ENCODE data around the gene NOC3L. TPM values are rescaled to one million over a fixed set of nuclear protein-coding genes. Genes with fewer than 3 reads are reported as not detected.
A peak's percentile ranks its signal among the peaks of the same experiment; 100 is the strongest.
"Not testable (repeated sequence)": the region's sequence is repeated elsewhere in the genome, so short reads cannot be mapped to it uniquely, and the experiment has no call there.

NOC3L gene
- polyA plus RNA-seq (ENCODE audit: insufficient read length in 4 of 4) = 10 to 100 TPM; 21.9 to 29.7 (median 22.2) TPM

- peak; percentile 83 to 95 (median 86) for DNase-seq (ENCODE audit: low read depth in 4 of 4, low spot score in 2 of 4)
Measured at GRCh38 chr10:94362360-94363250, at the start of gene NOC3L. Gene NOC3L, minus strand, starts transcription at chr10:94362939. Its CDS starts 101 bp downstream, at chr10:94362838.

GRCh38 chr10:94412449-94412848, 49.7 kb upstream of the NOC3L start:
- DNase-seq (ENCODE audit: low read depth in 4 of 4, low spot score in 2 of 4) = peak in 2 of 4 donors; percentile 34 to 41

GRCh38 chr10:94411304-94411703, 48.6 kb upstream of the NOC3L start:
- DNase-seq (ENCODE audit: low read depth in 4 of 4, low spot score in 2 of 4) = no peak

GRCh38 chr10:94409021-94409657, 46.4 kb upstream of the NOC3L start:
- DNase-seq (ENCODE audit: low read depth in 4 of 4, low spot score in 2 of 4) = no peak

- no peak for DNase-seq (ENCODE audit: low read depth in 4 of 4, low spot score in 2 of 4)
Measured at GRCh38 chr10:94407668-94408067, 44.9 kb upstream of the NOC3L start.

- DNase-seq (ENCODE audit: low read depth in 4 of 4, low spot score in 2 of 4) = no peak
Measured at GRCh38 chr10:94405406-94405805, 42.7 kb upstream of the NOC3L start.

- DNase-seq (ENCODE audit: low read depth in 4 of 4, low spot score in 2 of 4) = peak in 3 of 4 donors; percentile 51 to 64 (median 55)
Measured at GRCh38 chr10:94403380-94404213, 40.9 kb upstream of the NOC3L start.

GRCh38 chr10:94402843-94403379, 40.2 kb upstream of the NOC3L start:
- peak in 1 of 4 donors; percentile 40 for DNase-seq (ENCODE audit: low read depth in 4 of 4, low spot score in 2 of 4)

GRCh38 chr10:94402204-94402842, 39.6 kb upstream of the NOC3L start, which contains the start of gene TBC1D12:
Gene TBC1D12, plus strand, starts transcription at chr10:94402541. Its CDS starts 73 bp downstream, at chr10:94402614.
- DNase-seq (ENCODE audit: low read depth in 4 of 4, low spot score in 2 of 4) = peak; percentile 80 to 93 (median 87)

GRCh38 chr10:94398762-94399161, 36.0 kb upstream of the NOC3L start:
- no peak for DNase-seq (ENCODE audit: low read depth in 4 of 4, low spot score in 2 of 4)

- no peak for DNase-seq (ENCODE audit: low read depth in 4 of 4, low spot score in 2 of 4)
Measured at GRCh38 chr10:94397549-94398370, 35.0 kb upstream of the NOC3L start.

GRCh38 chr10:94392117-94392516, 29.4 kb upstream of the NOC3L start:
- DNase-seq (ENCODE audit: low read depth in 4 of 4, low spot score in 2 of 4) = not testable (repeated sequence)

GRCh38 chr10:94385733-94386132, 23.0 kb upstream of the NOC3L start:
- DNase-seq (ENCODE audit: low read depth in 4 of 4, low spot score in 2 of 4) = not testable (repeated sequence)

- DNase-seq (ENCODE audit: low read depth in 4 of 4, low spot score in 2 of 4) = no peak
Measured at GRCh38 chr10:94383530-94383929, 20.8 kb upstream of the NOC3L start.

- no peak for DNase-seq (ENCODE audit: low read depth in 4 of 4, low spot score in 2 of 4)
Measured at GRCh38 chr10:94376865-94377264, 14.1 kb upstream of the NOC3L start.

- no peak for DNase-seq (ENCODE audit: low read depth in 4 of 4, low spot score in 2 of 4)
Measured at GRCh38 chr10:94375374-94375773, 12.6 kb upstream of the NOC3L start.

- DNase-seq (ENCODE audit: low read depth in 4 of 4, low spot score in 2 of 4) = no peak
Measured at GRCh38 chr10:94370501-94370900, 7.8 kb upstream of the NOC3L start.

- no peak for DNase-seq (ENCODE audit: low read depth in 4 of 4, low spot score in 2 of 4)
Measured at GRCh38 chr10:94366382-94366781, 3.6 kb upstream of the NOC3L start.

GRCh38 chr10:94364482-94364881, 1.7 kb upstream of the NOC3L start:
- DNase-seq (ENCODE audit: low read depth in 4 of 4, low spot score in 2 of 4) = no peak

All from left renal cortex interstitium (tissue), 4 donors.